ENCODE data around the gene FUT7. TPM values are rescaled to one million over a fixed set of nuclear protein-coding genes. Genes with fewer than 3 reads are reported as not detected.

FUT7 gene
- total RNA-seq, 1 experiment from 2014 or later, result not detected

- DNase-seq (ENCODE audit: low spot score), result no peak
These were observed 17.9 kb upstream of the FUT7 start for GRCh38 chr9:137049544-137050449.

- DNase-seq (ENCODE audit: low spot score), result no peak
These were observed 17.0 kb upstream of the FUT7 start for GRCh38 chr9:137048655-137049543.

- peak; percentile 56 for DNase-seq (ENCODE audit: low spot score)
These were observed 14.3 kb upstream of the FUT7 start, which contains the start of gene NPDC1 for GRCh38 chr9:137046088-137046787. Gene NPDC1, minus strand, starts transcription at chr9:137046177. Its CDS starts 188 bp downstream, at chr9:137045989.

- no peak for DNase-seq (ENCODE audit: low spot score)
These were observed 13.6 kb upstream of the FUT7 start for GRCh38 chr9:137045294-137046087.

GRCh38 chr9:137044502-137045177 is 12.8 kb upstream of the FUT7 start:
- no peak for DNase-seq (ENCODE audit: low spot score)

DNA sequence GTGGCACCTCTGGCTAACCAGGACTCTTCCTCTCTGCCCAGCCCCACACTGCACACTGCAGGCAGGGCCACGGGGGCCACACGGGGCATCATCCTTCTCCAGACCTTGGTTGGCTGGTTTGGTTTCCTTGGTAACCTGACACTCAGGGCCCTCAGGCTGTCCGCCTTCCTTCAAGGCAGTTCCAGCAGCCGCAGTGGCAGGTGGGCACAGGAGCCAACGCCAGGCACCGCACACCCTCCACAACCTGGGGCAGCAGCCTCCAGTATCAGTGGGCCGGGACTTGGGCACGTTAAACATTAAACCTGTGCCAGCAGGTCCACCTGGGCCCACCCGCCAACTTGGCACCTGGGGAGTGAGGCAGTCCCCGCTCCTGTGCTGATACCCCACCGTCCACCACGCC is 12.1 kb upstream of the FUT7 start:
- DNase-seq (ENCODE audit: low spot score), result no peak

DNA sequence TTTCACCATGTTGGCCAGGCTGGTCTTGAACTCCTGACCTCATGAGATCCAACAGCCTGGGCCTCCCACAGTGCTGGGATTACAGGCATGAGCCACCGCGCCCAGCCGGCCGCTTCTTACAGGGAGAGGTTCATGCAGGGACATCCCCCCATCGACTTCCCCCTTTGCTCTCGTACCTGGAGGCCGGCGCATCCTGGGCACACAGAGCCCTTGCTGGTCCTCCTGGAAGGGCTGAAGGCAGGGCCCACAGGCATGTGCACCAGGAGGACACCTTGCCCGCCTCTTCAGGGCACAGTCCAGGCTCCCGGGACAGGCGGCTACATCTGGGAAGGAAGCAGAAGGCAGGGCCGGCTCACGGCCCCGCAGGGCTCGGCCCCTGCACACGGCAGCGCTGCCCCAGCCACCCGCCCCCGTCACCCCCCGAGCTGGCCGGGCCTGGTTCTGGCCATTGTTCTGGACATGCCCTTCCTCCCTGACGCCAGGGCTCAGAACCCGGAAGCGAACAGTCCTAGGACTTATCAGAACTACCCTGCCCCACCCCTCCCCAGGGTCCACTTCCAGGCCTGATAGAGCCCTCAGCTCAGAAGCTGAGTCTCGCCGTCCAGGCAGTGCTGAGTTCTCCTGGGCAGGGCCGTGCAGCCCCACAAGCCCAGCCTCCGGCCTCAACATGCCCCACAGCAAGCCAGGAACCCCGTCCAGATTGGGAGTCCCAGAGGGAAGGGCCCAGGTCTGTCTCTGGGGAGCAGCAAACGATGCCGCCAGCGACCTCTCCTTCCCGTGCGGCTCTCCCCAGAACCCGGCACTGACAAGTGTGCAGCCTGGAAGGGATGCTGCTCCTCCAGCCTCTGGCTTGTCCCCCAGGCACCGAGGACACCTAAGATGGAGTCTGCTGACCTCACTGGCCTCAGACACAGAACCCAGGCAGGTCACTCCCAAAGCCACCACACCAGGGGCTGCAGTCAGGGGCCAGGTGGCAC is 11.2 kb upstream of the FUT7 start:
- no peak for DNase-seq (ENCODE audit: low spot score)

GRCh38 chr9:137041124-137041523 is 9.2 kb upstream of the FUT7 start:
- no peak for DNase-seq (ENCODE audit: low spot score)

GRCh38 chr9:137040568-137040967 is 8.7 kb upstream of the FUT7 start:
- DNase-seq (ENCODE audit: low spot score), result no peak

DNA sequence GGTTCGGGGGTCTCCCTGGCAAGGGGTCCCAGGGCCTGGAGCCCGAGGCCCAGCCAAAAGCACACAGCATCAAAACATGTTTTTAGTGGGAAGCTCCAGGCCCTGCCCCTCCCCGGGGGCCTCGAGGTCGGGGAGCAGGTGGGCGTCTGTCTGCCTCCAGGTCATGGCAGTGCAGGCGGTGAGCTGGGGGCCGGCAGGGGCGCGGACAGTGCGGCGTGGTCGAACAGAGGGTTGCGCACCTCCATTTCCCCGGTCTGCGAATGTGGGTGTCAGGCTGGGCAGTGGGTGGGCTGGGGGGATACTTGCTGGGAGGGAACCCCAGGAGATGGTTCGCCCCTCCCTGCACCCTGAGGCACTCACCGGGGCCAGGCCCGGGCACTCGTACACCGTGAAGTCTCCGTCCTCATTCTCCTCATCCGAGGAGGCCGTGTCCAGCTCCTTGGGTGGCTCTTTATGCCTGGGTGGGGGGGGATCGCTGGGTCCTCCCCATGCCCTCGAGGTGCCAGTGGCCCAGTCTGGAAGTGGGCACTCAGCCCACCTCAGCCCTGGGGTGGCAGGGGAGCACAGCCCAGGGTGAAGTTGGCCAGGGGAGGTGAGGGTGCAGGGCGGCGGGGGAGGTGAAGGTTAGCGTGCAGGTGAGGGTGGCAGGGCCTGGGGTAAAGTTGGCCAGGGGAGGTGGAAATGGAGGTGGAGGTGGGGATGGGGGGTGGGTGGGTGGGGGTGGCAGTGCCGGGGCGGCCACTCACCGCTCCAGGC is 7.9 kb upstream of the FUT7 start:
- DNase-seq (ENCODE audit: low spot score), result no peak

GRCh38 chr9:137038916-137039315 is 7.0 kb upstream of the FUT7 start:
- DNase-seq (ENCODE audit: low spot score), result no peak

- DNase-seq (ENCODE audit: low spot score), result no peak
These were observed 5.6 kb upstream of the FUT7 start for GRCh38 chr9:137037483-137037882.

- no peak for DNase-seq (ENCODE audit: low spot score)
These were observed 5.1 kb upstream of the FUT7 start for GRCh38 chr9:137037035-137037434.

DNA sequence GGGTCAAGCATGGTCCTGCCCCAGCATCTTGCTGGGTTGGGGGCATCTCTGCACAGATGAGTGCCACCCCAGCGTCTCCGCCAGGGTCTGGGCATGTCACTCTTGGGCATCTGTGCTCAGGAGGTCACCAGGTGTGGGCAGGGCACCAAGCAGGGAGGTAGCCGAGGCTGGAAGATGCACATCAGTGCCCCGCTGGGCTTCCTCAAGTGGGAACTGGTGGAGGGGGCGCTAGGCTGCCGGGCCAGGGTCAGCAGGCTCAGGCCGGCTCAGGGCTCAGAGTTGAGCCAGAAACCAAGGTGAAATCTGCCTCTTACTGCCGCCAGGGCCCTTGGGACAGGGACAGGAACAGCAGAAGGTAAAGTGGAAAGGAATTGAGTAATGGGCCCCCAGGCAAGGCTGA is 4.0 kb upstream of the FUT7 start:
- DNase-seq (ENCODE audit: low spot score), result no peak

DNA sequence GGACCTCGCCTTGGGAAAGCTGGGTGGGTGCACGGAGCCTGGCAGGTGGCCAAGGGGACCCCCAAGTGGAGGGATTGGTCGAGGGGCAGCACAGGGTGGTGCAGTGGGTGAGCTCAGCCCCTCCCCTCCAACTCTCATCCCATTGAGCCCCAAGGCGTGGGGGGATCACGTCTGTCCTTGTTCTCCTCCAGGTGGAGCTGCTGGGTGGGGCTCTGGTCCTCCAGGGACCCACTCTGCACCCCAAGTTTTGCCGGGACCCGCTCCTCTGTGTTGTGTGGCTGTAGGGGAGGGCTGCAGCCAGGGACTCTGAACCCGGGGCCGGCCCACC is 3.6 kb upstream of the FUT7 start:
- no peak for DNase-seq (ENCODE audit: low spot score)

GRCh38 chr9:137034709-137035506 is 3.0 kb upstream of the FUT7 start:
- peak; percentile 81 for DNase-seq (ENCODE audit: low spot score)

DNA sequence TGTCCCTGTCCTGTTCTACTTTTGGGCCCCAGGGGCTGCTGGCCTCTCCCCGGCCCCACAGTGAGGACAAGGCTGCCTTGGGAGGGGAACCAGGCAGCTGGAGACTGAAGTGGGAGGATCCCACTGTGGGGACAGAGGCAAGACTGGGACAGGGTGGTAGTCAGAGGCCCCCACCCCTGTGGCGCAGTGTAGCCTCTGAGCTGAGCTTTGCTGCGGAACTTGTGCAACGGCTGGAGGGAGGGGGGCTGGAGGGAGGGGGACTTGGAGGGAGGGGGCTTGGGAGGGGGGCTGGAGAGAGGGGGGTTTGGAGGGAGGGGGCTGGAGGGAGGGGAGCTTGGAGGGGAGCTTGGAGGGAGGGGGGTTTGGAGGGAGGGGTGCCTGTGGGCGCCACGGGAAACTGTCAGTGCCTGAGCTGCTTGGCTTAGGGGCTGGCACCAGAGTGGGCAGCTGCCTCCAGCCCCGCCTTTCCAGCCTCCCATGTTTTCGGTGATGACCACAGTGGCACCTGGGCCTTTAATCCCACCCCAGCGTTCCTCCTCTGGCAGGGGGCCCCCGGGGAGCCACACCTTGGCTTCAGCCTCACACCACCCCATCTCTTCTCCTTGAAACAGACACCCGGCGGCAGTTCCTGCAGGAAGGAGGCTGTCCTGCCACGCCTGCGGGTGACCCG is 2.3 kb upstream of the FUT7 start:
- no peak for DNase-seq (ENCODE audit: low spot score)
